HG02943 (cell line): ENCODE measurements around the gene TNFRSF4.

ENCODE experiments used
- ATAC-seq: cut with Tn5 transposase; IDR thresholded peaks from one replicate; pipeline ENCODE4 v1.9.1; 2021; ENCODE audit warnings: mild to moderate bottlenecking, low read depth, moderate library complexity; ENCODE audit not compliant: unreplicated experiment

The TNFRSF4 gene

GRCh38 chr1:1171546-1172340 is 42.2 kb downstream of the TNFRSF4 start:
- no peak for ATAC-seq

GRCh38 chr1:1171161-1171545 is 42.8 kb downstream of the TNFRSF4 start:
- no peak for ATAC-seq

DNA sequence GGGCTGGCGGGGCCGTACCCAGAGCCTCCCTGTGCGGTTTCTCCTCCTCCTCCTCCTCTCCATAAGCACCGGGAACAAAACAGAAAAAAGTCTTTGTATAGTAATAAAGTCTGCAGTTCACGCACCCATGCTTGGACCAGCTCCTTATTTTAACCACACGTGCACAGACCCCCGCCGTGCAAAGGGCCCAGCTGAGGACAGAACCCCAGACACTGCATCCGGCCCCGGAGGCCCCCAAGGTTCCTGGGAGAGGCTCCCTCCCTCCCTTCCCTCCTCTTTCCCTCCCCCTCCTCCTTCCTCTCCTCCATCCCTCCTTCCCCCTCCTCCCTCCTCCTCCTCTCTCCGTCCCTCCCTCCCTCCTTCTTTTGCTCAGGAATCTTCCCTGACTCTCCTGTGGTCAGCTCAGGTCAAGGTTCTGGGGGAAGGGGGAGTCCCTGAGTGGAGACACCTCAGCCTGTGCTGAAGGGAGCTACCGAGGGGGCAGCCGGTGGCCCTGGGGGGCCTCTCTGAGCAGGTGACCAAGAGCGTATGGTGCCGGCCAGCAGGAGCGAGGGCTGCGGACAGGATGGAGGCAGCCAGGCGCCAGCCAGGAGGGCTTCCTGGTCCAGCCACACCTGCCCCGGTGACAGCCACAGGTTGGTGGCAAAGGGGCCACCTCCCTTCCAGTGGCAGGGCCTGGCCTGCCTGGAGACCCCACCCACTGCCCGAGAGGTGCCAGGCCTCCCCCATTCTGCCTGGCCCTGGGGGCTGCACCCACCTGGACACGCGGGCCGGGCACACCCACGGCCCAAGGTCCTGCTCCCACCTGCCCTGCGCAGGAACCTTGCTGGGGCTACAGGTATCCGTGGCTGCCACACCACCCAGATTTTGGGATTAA is 43.5 kb downstream of the TNFRSF4 start:
- no peak for ATAC-seq

DNA sequence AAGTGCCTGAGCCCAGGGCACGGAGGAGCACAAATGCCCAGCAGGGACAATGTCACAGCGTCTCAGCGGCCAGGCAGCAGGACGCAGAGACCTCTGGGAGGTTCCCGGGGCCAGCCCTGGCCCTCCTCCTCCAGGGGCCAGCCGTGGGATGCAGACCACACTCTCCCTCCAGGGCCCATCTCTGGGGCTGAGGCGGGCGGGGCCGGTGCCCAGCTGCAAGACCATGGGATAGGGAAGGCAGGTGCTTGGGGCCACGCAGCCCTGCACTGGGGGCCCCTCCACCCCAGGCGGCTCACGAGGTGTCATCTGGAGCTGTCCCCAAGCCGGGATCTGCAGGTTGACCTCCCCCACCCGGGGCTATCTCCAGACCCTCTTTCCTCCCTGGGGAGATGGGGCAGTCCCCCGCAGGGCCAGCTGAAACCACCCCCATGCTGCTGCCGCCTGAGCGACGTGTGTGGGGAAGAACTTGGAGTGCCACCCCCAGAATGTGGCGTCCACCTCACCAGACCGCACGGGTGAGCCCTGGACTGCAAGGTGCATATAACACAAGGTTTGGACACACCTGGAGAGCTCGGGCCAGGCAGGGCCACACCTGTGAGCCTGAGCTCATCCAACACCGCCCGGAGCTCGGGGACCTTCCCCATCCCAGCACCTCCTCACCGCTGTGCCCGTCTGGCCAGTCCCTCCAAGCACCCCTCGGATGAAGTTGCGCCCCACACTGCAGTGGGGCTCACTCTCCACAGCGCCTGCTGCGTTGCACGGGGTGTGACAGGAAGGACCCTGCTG is 44.3 kb downstream of the TNFRSF4 start:
- no peak for ATAC-seq

DNA sequence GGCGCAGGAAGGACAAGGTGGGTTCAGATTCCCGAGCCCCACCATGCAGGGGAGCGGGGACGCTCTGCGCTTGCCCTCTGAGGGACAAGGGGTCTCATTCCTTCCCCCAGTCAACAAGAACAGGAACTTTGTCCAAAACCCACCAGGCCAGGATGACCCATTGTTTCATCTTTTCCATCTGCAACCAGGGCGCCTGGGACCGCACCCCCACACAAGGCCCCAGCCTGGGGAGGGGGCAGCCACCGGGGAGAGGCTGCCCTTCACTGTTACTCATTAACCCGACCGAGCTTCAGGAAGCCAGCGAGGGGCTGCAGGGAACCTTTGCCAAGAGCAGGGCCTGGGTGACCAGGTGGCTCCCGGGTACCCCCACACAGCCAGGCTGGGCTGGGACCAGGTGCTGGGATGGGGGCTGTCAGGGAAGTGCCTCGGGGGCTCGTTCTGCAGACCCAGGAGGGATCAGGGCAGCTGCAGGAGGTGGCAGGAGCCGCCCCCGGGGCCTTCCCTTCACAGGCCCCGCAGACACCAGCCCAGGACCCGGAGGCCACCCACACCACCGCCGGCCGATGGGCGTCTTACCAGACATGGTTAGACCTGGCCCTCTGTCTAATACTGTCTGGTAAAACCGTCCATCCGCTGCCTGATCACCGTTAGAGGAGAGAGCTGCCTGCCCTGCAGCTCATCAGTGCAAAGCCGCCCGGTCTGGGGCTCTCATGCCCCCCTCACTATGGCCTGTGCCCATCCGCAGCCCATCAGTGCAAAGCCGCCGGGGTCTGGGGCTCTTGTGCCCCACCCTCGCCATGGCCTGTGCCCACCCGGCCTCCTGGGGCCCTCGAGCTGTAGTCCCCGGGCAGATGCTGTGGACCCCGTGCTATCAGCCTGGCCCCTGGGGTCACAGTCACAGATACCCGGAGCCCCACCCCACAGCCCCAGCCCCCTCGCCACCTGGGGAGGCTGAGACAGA is 45.2 kb downstream of the TNFRSF4 start:
- ATAC-seq, result no peak

- no peak for ATAC-seq
Measured at GRCh38 chr1:1167841-1168450, 46.0 kb downstream of the TNFRSF4 start.

- ATAC-seq, result no peak
Measured at GRCh38 chr1:1167398-1167821, 46.5 kb downstream of the TNFRSF4 start.

GRCh38 chr1:1166642-1167397 is 47.1 kb downstream of the TNFRSF4 start:
- ATAC-seq, result no peak

DNA sequence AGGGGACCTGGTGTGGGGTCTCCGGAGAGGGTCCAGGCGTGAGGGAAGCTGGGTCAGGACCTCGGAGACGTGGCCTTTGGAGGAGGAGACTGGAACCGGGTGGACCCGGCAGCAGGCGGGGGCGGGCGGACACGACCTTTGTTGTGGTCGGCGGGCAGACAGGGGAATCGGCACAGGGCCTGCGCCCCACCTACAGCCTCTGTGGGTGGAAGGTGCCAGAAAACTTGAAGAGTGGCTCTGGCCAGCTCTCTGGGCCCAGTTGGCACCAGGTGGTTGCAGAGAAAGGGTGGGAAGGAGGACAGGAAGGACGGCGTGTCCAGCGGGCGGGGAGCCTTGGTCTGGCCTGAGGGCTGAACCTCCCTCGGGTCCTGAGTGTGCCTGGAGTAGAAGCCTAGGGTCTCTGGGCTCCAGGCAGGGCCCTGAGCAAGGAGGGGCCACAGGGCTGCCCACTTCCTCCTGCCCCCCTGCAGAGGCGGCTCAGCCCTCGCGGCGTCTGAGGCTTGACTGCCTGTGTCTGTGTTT is 48.0 kb downstream of the TNFRSF4 start:
- ATAC-seq, result no peak

DNA sequence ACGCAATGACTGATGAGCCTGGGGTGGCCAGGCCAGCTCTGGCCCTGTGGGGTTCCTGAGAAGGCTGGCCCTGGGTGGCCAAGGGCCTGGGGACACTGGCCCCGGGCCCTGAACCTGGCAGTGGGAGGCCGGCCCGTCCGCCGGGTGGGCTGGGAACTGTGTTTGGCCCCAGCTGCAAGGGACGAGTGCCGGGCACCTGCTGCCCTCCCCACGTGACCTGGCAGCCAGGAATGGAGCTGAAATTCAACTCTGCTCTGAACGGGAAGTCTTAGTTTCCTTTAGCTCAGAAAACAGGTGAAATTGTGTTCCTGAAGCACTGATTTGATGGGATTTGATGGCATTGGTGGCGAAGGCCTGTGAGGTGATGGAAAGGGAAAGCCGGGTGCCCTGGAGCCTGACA is 48.5 kb downstream of the TNFRSF4 start:
- ATAC-seq, result no peak

DNA sequence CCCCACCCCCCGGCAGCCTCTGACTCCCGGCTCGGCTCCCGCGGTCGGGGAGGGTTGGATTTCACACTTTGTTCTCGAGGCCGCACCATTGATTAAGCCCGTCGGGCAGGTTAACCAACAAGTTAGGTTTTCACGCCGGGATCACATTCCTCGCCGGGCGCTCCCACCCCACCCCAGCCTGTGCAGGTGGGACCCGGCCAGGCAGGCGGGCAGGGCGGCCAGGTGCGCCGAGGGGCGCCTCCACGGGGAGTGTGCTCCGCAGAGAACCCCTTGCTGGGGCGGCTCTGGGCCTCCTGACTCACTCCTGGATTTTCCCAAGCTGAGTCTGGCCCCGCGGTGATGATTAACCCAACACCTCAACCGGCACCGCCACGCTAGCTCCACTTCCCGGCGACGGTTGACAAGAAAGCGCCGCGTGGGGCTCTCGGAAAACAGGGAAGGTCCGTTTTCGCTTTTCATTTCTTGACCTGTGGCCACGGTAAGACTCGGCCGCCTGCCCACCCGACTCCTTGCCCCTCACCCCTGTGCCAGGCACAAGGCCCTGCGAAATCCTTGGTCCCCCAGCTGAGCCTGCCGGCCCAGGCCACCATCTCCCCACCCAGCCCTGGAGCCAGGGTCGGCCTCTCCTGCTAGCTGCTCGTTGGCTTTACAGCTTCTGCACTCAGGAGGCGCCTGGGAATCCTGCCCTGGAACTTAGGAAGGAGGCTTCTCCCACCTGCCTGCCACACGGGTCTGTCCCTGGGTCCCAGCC is 49.1 kb downstream of the TNFRSF4 start:
- no peak for ATAC-seq

- no peak for ATAC-seq
Measured at GRCh38 chr1:1164361-1164700, 49.6 kb downstream of the TNFRSF4 start.

- no peak for ATAC-seq
Measured at GRCh38 chr1:1163538-1164070, 50.3 kb downstream of the TNFRSF4 start.

- ATAC-seq, result no peak
Measured at GRCh38 chr1:1162597-1163537, 51.1 kb downstream of the TNFRSF4 start.

GRCh38 chr1:1161683-1162079 is 52.3 kb downstream of the TNFRSF4 start:
- no peak for ATAC-seq
